Effector memory CD4-positive, alpha-beta T cell (primary cell): ENCODE measurements around the gene TAS2R19.

Source experiments
- DNase-seq, 3 donors: peaks; one replicate each; pipeline ENCODE4 v3.0.0-alpha.2; 2020
- H3K27ac ChIP-seq: 2 replicates; pipeline ENCODE4 v1.7.0; 2013; ENCODE audit warnings: mild to moderate bottlenecking, low read length, moderate library complexity; ENCODE audit not compliant: insufficient read depth, poor library complexity, severe bottlenecking
- H3K27me3 ChIP-seq: replicated peaks from 2 replicates; pipeline ENCODE4 v1.7.0; 2013; ENCODE audit warnings: mild to moderate bottlenecking, low read length; ENCODE audit not compliant: insufficient read depth, control insufficient read depth, poor library complexity, severe bottlenecking
- H3K36me3 ChIP-seq: 2 replicates; pipeline ENCODE4 v1.7.0; 2013; ENCODE audit warnings: mild to moderate bottlenecking, low read length, moderate library complexity; ENCODE audit not compliant: control insufficient read depth, insufficient read depth
- H3K4me1 ChIP-seq: 2 replicates; pipeline ENCODE4 v1.7.0; 2013; ENCODE audit warnings: low read length, mild to moderate bottlenecking; ENCODE audit not compliant: control insufficient read depth, insufficient read depth, poor library complexity, severe bottlenecking
- H3K4me3 ChIP-seq: 2 replicates; pipeline ENCODE4 v1.7.0; 2013; ENCODE audit warnings: low read length, low read depth, mild to moderate bottlenecking; ENCODE audit not compliant: insufficient read depth, poor library complexity, severe bottlenecking
- H3K9me3 ChIP-seq: 2 replicates; pipeline ENCODE4 v1.7.0; 2013; ENCODE audit warnings: mild to moderate bottlenecking, low read length, moderate library complexity; ENCODE audit not compliant: control insufficient read depth

The TAS2R19 gene

DNA sequence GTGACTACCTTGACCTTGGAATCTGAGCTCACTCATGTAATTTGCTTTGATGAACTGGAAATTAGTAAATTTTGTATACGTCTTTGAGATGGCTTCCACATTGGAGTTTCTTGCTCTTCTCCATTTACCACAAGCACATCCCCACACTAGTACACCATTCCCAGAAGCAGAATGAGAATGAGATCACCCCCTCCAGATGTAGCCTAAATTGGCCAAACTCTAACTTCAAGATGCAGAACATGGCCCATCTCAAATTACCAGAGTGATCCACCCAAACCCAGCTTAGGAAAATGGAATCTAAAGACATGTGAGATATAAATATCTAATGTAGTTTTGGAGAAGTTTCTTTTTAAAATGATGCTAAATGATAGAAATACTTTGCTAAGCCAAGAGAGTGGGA, 14.8 kb downstream of the TAS2R19 start:
- no peak for DNase-seq
- Histone ChIP-seq H3K36me3 (no peaks in the 10 kb centered on the region), H3K27me3 (no peaks in the 10 kb centered on the region), H3K9me3 (no peaks in the 10 kb centered on the region), H3K4me3 (no peak overlapping the region), H3K27ac (no peak overlapping the region), H3K4me1 (no peaks in the 10 kb centered on the region)

DNA sequence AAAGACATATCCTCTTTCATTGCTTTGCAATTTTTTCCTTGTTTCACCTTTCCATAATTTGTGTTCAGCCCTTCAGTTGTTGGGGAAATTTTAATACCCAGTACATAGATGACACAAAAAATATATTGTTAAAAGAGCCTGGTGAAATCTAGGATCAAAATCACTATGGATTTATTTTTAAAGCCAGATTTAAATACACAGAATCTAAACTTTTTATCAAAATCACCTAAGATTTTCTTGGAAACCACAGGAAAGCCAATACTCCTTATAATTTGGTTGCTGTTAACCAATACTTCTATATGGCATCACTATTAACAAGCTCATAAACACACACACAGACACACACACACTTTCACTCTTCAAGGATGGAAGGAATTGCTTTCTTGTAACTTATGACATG, 24.2 kb downstream of the TAS2R19 start, which contains the start of gene TAS2R20:
Gene TAS2R20, minus strand, starts transcription at position 101 of the 400 bp plus-strand sequence. CDS start 429 bp downstream, outside the sequence.
- Histone ChIP-seq H3K4me1 (no peaks in the 10 kb centered on the region), H3K27me3 (no peaks in the 10 kb centered on the region), H3K4me3 (no peak within 1 kb of the TSS), H3K9me3 (no peaks in the 10 kb centered on the region), H3K36me3 (no peaks in the 10 kb centered on the region), H3K27ac (no peak within 1 kb of the TSS)
- no peak for DNase-seq

GRCh38 chr12:10994307-10994706, 28.1 kb downstream of the TAS2R19 start:
- H3K36me3 ChIP-seq = no peaks in the 10 kb centered on the region
- no peaks in the 10 kb centered on the region for H3K27me3 ChIP-seq
- no peaks in the 10 kb centered on the region for H3K4me1 ChIP-seq
- no peak overlapping the region for H3K27ac ChIP-seq
- DNase-seq = no peak
- no peaks in the 10 kb centered on the region for H3K9me3 ChIP-seq
- H3K4me3 ChIP-seq = no peak overlapping the region

- no peak overlapping the region for H3K4me3 ChIP-seq
- H3K4me1 ChIP-seq = no peaks in the 10 kb centered on the region
- no peaks in the 10 kb centered on the region for H3K27me3 ChIP-seq
- H3K27ac ChIP-seq = no peak overlapping the region
- H3K9me3 ChIP-seq = no peaks in the 10 kb centered on the region
- DNase-seq = no peak
- no peaks in the 10 kb centered on the region for H3K36me3 ChIP-seq
These were observed 33.3 kb downstream of the TAS2R19 start for GRCh38 chr12:10989107-10989506.

GRCh38 chr12:10986812-10987211, 35.6 kb downstream of the TAS2R19 start, which contains the start of gene TAS2R50:
TSS of gene TAS2R50 (minus strand) at chr12:10986912. CDS start at chr12:10986860, 52 bp downstream.
- Histone ChIP-seq H3K9me3 (no peaks in the 10 kb centered on the region), H3K27me3 (no peaks in the 10 kb centered on the region), H3K36me3 (no peaks in the 10 kb centered on the region), H3K4me3 (no peak within 1 kb of the TSS), H3K27ac (no peak within 1 kb of the TSS), H3K4me1 (peaks cover 3% of the 10 kb centered on the region)
- no peak for DNase-seq

GRCh38 chr12:10982244-10982643, 40.2 kb downstream of the TAS2R19 start:
- H3K27ac ChIP-seq = no peak overlapping the region
- H3K9me3 ChIP-seq = no peaks in the 10 kb centered on the region
- H3K27me3 ChIP-seq = no peaks in the 10 kb centered on the region
- no peaks in the 10 kb centered on the region for H3K36me3 ChIP-seq
- peak in 2 of 3 donors; percentile 1 to 22 for DNase-seq
- peaks cover 5% of the 10 kb centered on the region for H3K4me1 ChIP-seq
- H3K4me3 ChIP-seq = no peak overlapping the region

DNA sequence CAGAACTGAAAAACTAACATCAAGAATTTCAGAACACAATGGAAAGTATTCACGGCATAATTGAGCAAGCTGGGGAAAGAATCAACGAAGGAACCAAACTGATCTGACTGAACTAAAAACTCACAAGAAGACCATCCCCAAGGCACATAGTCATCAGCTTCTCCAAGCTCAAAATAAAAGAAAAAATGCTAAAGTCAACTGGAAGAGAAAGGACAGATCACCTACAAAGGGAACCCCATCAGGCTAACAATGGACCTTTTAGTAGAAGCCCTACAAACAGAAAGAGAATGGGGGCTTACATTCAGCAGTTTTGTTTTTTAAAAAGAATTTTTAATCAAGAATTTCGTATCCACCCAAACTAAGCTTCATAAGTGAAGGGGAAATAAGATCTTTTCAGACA, 47.5 kb downstream of the TAS2R19 start:
- no peak for DNase-seq
- Histone ChIP-seq H3K4me3 (no peak overlapping the region), H3K27me3 (no peaks in the 10 kb centered on the region), H3K27ac (no peak overlapping the region), H3K9me3 (no peaks in the 10 kb centered on the region), H3K36me3 (no peaks in the 10 kb centered on the region), H3K4me1 (no peaks in the 10 kb centered on the region)
